Stimulated activated CD4-positive, alpha-beta T cell treated with anti-CD3 and anti-CD28 coated beads, Interleukin-4, amount 100 ng/mL, for 48 hours (primary cell): ENCODE measurements around the gene SDF4.

Experiments used
- DNase-seq, 2 donors: peaks; one replicate each; pipeline ENCODE4 v3.0.0-alpha.2; 2020; ENCODE audit warnings: low read depth in 2 of 2

Gene SDF4

GRCh38 chr1:1241588-1242219, 9.9 kb upstream of the SDF4 start:
- no peak for DNase-seq

- DNase-seq = no peak
Observed at GRCh38 chr1:1240822-1241587, 9.2 kb upstream of the SDF4 start.

- no peak for DNase-seq
Observed at GRCh38 chr1:1240348-1240732, 8.5 kb upstream of the SDF4 start.

GRCh38 chr1:1239614-1240347, 8.0 kb upstream of the SDF4 start:
- DNase-seq = no peak

GRCh38 chr1:1239227-1239613, 7.4 kb upstream of the SDF4 start:
- DNase-seq = no peak

GRCh38 chr1:1238702-1239178, 6.9 kb upstream of the SDF4 start:
- no peak for DNase-seq

DNA sequence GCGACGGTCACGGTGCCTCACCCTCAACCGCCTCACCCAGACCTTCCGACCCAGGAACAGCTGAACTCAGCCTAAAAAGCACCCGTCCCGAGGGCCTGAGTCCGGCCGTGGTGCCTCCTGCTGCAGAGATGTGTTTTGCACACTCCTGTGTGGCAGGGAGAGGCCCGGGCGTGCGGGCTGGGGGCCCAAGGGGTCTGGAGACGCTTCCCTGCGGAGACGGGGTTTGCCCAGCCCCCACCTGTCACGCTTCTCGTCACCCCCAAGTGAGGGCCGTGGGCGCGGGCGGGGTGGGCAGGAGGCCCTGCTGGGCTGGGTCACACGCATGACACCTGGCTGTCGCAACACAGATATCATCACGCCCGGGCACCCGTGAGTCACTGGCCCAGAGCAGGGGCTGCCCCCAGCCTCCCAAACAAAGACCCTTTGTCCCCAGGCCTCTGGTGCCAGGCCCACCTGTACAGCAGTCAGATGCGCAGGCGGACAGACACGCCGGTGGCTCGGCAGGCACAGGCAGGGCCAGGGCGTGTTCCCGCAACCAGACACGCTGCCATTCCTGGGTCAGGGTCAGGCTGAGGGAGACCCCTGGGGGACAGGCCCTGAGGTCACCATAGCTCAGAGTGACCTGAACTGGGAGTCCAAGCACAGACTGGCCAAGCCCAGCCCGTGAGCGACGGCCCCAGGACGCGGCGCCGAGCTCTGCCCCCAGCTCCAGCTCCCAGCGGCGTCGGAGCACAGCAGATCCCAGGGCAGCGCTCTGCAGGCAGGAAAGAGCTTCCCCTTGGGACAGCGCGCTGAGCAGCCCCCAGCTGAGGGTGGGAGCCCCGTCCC, 6.3 kb upstream of the SDF4 start:
- DNase-seq = no peak

DNA sequence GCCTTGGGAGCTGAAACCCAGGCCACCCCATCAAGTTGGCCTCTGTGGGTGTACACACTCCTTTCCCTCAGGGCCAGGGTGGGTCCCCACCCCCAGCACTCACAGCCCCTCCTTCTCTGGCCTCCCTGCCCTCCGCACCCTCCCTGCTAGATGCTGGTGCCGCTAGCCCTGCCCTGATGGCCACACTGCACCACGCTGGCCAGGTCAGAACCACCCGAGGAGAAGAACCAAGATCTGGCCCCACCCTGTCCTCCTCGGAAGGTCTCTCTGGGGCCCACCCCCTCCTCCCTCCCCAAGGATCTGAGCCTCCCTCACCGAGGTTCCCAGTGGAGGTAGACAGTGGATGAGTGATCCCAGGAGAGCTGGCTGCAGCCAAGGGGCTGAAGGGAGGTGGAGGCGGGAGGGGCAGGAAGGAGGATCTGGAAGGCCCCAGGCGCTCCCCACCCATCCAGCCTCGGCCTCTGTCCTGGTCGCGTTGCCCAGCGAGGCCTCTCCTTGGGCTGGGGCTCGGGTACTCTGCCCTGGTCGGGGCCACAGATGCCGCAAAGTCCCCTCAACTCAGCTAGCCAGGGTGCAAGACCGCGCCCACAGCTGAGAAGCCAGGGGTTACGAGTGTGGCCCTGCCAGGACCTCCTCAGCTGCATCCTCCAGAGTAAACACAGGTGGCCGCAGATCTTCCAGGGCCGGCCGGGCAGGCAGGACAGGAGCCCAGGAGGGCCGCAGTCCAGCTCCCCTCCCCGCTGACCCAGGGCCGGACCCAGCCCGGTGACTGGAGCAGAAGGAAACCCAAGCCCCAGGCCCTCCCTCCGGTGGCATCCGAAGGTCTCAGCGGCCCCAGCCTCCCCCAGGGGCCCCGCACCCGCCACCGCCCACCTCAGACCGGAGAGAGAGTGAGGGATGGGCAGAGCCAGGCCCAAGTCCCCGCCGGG, 5.4 kb upstream of the SDF4 start:
- no peak for DNase-seq

DNA sequence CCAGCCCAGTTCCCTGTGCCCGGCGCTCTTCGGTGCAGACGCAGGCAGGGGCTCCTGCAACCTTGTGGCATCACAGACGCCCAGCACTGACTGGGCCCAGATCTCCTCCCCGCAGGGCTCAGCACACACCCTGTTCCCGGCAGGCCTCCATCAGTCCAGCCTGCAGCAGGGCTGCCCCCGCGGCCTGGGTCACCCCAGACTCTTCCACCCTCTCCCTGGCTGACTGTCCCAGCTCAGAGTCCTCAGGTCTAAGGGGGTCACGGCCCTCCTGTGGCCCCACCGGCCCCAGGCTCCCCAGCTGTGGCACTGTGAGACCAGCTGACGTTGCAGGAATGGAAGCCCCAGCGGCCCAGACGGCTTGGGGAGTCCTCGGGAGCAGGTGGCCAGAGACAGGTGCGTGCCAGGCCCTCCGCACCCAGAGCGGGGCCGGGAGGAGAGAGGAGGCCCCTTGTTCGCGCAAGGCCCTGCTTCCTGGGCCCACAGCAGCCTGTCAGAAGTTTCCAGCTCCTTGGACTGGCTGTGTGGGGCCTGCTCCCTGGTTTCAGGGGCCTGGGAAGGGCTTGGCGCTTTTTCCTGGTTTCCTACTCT, 4.5 kb upstream of the SDF4 start:
- no peak for DNase-seq

GRCh38 chr1:1235016-1235744, 3.4 kb upstream of the SDF4 start:
- DNase-seq = no peak

DNA sequence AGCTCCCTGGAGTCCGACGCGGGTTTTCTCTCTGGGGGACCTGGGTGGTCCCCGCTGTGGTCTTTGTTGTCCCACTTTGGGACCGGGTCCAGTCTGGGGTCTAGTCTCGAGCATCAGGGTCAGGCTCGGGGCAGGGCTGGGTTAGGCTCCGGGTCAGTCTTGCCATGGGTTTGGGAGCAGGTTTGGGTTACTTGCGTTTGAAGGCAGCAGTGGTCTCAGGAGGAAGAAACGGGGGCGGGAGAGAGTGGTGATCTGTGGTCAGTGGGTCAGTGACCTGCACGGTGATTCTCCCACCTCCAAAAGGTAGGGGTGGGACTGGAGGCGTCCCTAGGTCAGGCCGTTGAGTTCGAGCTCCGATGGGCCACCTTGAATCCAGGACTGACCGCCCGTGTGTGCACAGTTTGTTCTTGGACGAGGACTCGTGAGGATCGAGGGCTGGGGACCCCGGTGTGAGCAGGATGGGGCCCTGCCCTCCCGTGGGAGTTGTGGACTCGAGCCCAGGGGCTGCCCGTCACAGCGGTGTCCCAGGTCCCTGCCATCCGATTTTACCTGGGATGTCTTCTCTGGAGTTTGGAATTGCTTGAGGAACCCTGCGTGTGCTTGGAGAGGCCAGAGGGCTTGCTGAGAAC, 2.5 kb upstream of the SDF4 start:
- DNase-seq = no peak

GRCh38 chr1:1233567-1233892, 1.7 kb upstream of the SDF4 start:
- DNase-seq = no peak

- no peak for DNase-seq
Observed at GRCh38 chr1:1232796-1233566, 1.2 kb upstream of the SDF4 start.

DNA sequence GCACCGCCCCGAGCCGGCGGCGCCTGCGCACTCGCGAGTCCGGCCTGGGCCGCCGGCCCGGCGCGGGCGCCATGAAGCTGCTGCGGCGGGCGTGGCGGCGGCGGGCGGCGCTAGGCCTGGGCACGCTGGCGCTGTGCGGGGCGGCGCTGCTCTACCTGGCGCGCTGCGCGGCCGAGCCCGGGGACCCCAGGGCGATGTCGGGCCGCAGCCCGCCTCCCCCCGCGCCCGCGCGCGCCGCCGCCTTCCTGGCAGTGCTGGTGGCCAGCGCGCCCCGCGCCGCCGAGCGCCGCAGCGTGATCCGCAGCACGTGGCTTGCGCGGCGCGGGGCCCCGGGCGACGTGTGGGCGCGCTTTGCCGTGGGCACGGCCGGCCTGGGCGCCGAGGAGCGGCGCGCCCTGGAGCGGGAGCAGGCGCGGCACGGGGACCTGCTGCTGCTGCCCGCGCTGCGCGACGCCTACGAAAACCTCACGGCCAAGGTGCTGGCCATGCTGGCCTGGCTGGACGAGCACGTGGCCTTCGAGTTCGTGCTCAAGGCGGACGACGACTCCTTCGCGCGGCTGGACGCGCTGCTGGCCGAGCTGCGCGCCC, 501 bp upstream of the SDF4 start, which contains the start of gene B3GALT6:
Gene B3GALT6 (plus strand): TSS at position 30 of the 588 bp plus-strand sequence. CDS start 42 bp downstream, at position 72.
- DNase-seq = no peak

- no peak for DNase-seq
Observed at GRCh38 chr1:1230656-1231399, 973 bp downstream of the SDF4 start.

DNA sequence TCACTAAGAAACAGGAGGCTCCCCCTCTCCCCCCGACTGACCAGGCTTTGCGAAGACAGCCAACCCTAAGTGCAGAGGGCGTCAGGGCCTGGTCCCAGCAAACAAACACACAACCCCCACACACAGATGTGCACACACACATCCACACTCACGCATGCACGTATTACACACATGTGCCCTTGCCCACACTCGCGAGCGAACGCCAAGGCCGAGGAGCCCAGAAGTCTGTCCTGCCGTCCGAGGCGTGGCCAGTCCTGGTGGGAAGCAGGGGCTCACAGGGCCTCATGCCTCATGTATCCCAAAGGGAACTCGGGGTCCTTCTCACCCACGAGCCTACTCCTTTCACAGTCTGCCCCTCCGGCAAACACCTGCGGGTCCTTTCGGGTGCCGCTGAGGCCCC, 2.0 kb downstream of the SDF4 start:
- DNase-seq = no peak

- DNase-seq = no peak
Observed at GRCh38 chr1:1228596-1229321, 3.0 kb downstream of the SDF4 start.
